Measurements from ENCODE around the gene TACR2.

- TF ChIP-seq POLR2AphosphoS5 (IDR thresholded peaks at IDR 0.05) (no peak), CTCF (IDR thresholded peaks at IDR 0.05) (no peak), POLR2A (IDR thresholded peaks at IDR 0.05) (no peak), EP300 (IDR thresholded peaks at IDR 0.05; ENCODE audit: low read depth) (no peak)
Measured at GRCh38 chr10:69397972-69398371, 18.7 kb downstream of the TACR2 start.

Data from transverse colon (tissue), 4 donors.